SKM-1 (cell line): ENCODE measurements around the gene PEDS1.
A peak's percentile ranks its signal among the peaks of the same experiment; 100 is the strongest.
"Not testable (repeated sequence)": the region's sequence is repeated elsewhere in the genome, so short reads cannot be mapped to it uniquely, and the experiment has no call there.

Source experiments
- DNase-seq: peaks from one replicate; lab custom pipeline; 2025; ENCODE audit not compliant: unreplicated experiment; lab: John Stamatoyannopoulos, UW

Gene PEDS1

GRCh38 chr20:50136822-50137599, 16.5 kb downstream of the PEDS1 start:
- no peak for DNase-seq

- DNase-seq = not testable (repeated sequence)
Measured at GRCh38 chr20:50135157-50135556, 18.4 kb downstream of the PEDS1 start.

DNA sequence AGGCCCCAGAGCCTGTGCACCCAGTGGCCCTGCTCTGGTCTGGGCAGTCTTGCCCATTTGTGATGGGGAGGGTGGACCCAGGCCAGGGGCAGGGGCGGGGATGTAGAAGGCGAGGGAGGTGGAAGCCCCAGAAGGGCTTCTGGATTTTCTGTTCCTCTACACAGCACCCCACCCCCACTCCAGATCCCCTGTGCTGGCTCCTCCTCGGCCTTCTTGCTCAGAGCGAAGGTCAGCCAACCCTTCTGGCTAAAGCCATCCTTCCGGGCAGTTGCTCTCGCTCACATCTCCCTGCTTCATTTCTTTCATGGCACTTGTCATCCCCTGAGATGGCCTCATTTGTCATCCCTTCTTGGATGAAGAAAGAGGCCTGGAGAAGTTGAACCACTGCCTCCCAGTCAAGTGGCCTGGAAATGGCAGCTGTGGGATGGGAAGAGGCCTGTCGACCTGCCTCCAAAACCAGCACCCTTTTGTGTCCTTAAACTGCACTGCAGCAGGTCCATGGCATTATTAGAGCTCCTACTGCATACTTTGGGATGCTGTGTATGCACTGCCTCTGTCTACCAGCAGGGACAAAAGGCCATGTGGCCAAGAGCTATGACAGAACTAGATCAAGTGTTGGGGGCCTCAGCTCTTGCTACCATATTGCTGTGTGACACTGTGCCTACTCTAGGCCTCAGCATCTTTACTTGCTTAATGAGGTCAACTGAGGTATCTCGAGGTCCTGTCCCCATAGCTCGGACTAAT, 19.9 kb downstream of the PEDS1 start:
- DNase-seq = no peak

GRCh38 chr20:50133041-50133440, 20.5 kb downstream of the PEDS1 start:
- DNase-seq = no peak

- DNase-seq = no peak
Measured at GRCh38 chr20:50130995-50131394, 22.5 kb downstream of the PEDS1 start.

DNA sequence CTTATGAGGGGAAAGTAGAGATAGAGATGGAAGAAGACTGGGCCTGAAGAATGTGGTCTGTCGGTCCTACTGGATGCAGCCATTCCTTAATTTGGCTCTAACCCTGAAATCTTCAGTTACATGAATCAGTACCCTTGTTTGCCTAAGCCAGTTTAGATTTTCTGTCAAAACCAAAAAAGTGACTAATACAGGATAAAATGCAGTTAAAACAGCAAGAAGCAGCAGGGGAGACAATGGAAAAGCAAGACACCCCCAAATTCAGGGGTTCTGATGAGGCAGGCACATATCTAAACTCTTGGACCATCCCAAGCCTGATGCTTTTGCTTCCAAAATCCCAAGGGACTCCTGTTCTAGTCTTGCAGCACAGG, 23.2 kb downstream of the PEDS1 start:
- DNase-seq = no peak

DNA sequence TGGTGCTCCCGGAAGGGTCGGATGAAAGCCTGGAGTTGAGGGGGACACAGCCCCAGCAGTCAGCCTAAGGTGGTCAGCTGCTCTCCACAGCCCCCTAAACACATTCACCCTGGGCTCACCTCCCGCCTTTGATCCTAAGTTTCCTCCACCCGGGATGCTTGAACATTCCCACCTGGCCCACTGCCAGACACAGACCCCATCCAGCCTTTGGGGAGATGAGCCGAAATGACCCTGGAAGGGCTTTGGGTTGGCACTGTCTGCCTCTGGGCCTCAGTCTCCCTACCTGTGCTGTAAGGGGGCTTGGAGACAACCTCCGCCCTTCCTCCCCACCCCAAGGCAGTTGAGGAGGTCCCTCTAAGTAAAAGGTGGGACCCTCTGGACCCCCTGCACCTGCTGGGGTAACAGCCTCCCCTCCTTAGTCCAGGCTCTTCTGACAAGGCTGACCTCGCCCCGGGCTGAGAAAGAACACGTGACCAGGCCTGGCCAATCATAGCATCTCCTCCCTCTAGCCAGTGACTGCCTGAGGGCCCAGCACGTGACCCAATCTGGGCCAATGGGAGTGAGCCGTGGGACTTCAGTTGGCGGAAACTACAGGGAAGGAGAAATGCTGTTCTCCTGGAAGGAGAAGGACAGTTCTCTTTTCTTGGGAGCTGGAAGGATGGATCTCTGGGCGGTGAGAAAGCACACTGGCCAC, 23.7 kb downstream of the PEDS1 start:
- DNase-seq = no peak

- DNase-seq = no peak
Measured at GRCh38 chr20:50128520-50128905, 25.0 kb downstream of the PEDS1 start.

DNA sequence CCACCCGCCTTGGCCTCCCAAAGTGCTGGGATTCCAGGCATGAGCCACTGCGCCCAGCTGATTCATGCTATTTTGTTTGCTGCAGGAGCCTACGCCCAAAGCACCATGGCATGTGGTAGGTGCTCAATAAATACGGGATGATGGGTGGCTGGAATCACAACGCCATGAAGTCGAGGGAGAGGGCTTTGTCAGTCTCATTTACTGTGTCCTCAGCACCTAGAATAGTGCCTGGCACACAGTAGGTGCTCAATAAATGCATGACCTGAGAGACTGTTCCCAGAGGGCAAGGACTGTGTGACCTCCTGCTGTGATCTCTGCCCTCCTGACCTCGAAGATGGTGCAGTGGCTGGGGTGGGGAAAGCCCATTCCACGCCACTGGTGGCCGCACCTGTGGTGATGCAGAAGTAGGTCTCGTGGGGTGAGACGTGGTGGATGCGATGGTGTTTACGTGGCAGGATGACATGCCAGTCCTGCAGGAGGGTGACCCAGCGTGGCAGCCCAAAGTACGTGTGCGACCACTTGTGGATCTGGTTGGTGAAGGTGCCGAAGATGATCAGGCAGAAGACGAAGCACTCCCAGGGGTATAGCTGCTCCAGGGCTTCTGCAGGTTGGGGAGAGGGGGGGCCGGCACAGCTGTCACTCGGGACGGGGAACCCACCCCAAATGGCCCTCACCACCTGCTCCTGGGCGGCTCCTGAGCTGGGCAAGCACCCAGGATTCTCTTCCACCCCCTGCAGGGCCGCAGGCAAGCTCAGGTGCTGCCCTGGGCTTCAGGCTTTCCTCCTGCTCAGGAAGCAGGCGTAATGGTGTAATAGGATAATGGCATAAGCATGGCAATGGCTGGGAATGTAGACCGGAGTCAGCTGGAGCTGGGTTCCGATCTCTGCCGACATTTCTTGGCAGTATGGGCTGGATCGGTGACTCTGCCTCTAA, 25.7 kb downstream of the PEDS1 start:
- no peak for DNase-seq

- DNase-seq = no peak
Measured at GRCh38 chr20:50126662-50127061, 26.9 kb downstream of the PEDS1 start.

GRCh38 chr20:50125279-50125678, 28.2 kb downstream of the PEDS1 start:
- DNase-seq = no peak

DNA sequence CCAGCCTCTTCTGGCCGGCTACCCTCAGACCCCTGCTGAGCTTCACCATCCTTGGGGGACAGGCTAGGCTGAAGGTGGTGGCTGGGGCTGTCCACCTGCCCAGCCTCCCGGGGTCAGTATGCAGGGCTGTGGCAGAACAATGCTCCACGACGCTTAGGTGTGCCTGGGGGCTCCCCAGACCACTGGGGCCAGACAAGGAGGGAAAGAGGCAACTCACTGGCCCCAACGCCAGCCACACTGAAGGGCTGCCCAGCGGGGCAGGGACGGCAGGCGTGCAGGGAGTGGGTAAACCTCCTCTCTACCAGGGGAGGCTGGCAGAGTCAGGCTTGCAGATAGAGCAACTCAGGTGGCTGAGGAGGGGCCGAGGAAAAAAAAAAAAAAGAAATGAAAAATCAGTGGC, 29.0 kb downstream of the PEDS1 start:
- no peak for DNase-seq

GRCh38 chr20:50123418-50123817, 30.1 kb downstream of the PEDS1 start:
- DNase-seq = no peak

DNA sequence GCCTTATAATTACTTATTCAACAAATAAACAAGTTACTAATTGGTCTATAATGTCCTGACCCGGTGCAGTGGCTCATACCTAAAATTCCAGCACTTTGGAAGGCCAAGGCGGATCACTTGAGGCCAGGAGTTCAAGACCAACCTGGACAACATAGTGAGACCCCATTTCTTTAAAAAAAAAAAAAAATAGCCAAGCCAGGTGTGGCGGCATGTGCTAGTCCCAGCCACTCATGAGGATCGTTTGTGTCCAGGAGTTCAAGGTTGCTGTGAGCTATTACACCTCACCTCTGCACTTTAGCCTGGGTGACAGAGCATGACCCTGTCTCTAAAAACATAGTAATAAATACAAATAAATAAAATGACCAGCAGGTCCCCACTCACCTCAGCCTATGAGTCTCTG, 30.8 kb downstream of the PEDS1 start:
- no peak for DNase-seq

DNA sequence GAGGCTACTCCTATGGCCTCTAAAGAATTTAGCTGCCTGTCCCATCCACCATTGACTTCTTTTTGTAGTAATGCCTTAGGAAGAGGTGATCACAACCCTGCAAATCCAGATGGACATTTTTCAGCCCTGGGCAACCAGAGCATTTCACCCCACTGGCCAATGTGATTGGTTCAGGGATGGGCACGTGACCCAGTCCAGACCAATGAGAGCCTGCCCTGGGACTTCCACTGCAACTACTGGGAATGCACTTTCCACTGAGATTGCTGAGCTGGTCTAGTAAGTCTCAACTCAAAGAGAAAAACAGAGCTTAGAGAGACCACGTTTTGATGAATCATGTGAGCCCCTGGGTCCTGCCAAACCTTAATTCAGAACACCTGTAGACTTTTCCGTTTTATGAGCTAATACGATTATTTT, 31.7 kb downstream of the PEDS1 start:
- DNase-seq = no peak

GRCh38 chr20:50120935-50121693, 32.4 kb downstream of the PEDS1 start:
- no peak for DNase-seq

DNA sequence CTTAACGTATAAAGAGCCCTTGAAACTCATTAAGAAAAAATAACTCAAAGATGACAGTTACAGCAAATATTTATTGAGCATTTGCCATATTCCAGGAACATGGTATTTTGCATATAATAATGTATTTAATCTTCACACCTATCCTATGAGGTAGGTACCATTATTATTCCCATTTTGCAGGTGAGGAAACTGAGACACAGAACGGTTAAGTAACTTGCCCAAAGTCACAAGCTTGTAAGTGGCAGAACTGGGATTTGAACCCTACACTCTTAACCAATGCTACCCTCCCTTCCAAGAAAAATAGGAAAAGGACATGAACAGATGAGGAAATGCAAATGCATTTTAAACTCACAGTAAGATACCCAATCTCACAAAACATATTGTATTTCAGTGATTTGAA, 35.3 kb downstream of the PEDS1 start:
- no peak for DNase-seq

- DNase-seq = no peak
Measured at GRCh38 chr20:50116368-50116999, 37.0 kb downstream of the PEDS1 start.

GRCh38 chr20:50115591-50116367, 37.7 kb downstream of the PEDS1 start:
- peak; percentile 93 for DNase-seq
